H1 (cell line): ENCODE results near the gene LITAF. TPM values are rescaled to one million over a fixed set of nuclear protein-coding genes. Genes with fewer than 3 reads are reported as not detected.

Experiments
- CTCF ChIA-PET: fragments of 300-600 bp; sonication (Branson Sonifier 250); formaldehyde crosslinking; loops from one replicate; lab custom pipeline; 2021; ENCODE audit not compliant: partially characterized antibody; lab: Charles Lee
- POLR2A ChIA-PET: fragments of 300-600 bp; sonication (Branson Sonifier 250); formaldehyde crosslinking; loops from one replicate; lab custom pipeline; 2021; ENCODE audit warnings: inconsistent platforms; ENCODE audit not compliant: partially characterized antibody; lab: Charles Lee
- DNase-seq, 2 experiments: peaks; one replicate each; pipeline versions ENCODE4 v3.0.0 to v3.0.0-alpha.2; 2010 to 2022; ENCODE audit warnings: low spot score in 2 of 2, low read depth in 1 of 2, mixed read lengths in 1 of 2
- FAIRE-seq: peaks from 2 replicates; lab custom pipeline; 2011; peaks lifted over from hg19 to GRCh38; lab: Jason Lieb, UNC
- H2AFZ ChIP-seq: 2 replicates; pipeline ENCODE4 v1.8.1; 2012; ENCODE audit warnings: low read length, inconsistent platforms
- H2AK5ac ChIP-seq: 2 replicates; pipeline ENCODE4 v1.6.1; 2013; ENCODE audit warnings: low read depth, low read length
- H2BK120ac ChIP-seq: replicated peaks from 2 replicates; pipeline ENCODE3; 2013; ENCODE audit warnings: low read depth, low read length, inconsistent platforms
- H2BK12ac ChIP-seq: 2 replicates; pipeline ENCODE4 v1.6.1; 2013; ENCODE audit warnings: low read depth, low read length
- H2BK15ac ChIP-seq: 2 replicates; pipeline ENCODE4 v1.6.1; 2013; ENCODE audit warnings: low read length
- H2BK20ac ChIP-seq: 2 replicates; pipeline ENCODE4 v1.6.1; 2013; ENCODE audit warnings: low read length
- H2BK5ac ChIP-seq: 2 replicates; pipeline ENCODE4 v1.6.1; 2013; ENCODE audit warnings: low read depth, low read length
- H3K14ac ChIP-seq: 2 replicates; pipeline ENCODE4 v1.6.1; 2013; ENCODE audit warnings: inconsistent platforms; ENCODE audit not compliant: insufficient read length
- H3K18ac ChIP-seq: 2 replicates; pipeline ENCODE4 v1.6.1; 2013; ENCODE audit warnings: low read length; ENCODE audit errors: extremely low read depth
- H3K23ac ChIP-seq: 2 replicates; pipeline ENCODE4 v1.6.1; 2013; ENCODE audit warnings: inconsistent platforms; ENCODE audit not compliant: insufficient read length
- H3K23me2 ChIP-seq: 2 replicates; pipeline ENCODE4 v1.6.1; 2013; ENCODE audit warnings: low read depth, low read length
- H3K27ac ChIP-seq: 2 replicates; pipeline ENCODE4 v1.6.1; 2011; ENCODE audit warnings: low read depth, low read length, inconsistent platforms
- H3K27me3 ChIP-seq, 4 experiments: replicated peaks in 1 of 4; 1 replicate in 1 of 4; 2 replicates in 3 of 4; pipeline versions ENCODE4 v1.6.1 to v1.8.1; 2011 to 2013; ENCODE audit warnings: low read length in 3 of 4, mild to moderate bottlenecking in 3 of 4, inconsistent platforms in 2 of 4, mixed read lengths in 2 of 4, moderate library complexity in 1 of 4; ENCODE audit not compliant: control insufficient read depth in 3 of 4, insufficient read depth in 3 of 4; ENCODE audit errors: extremely low read depth in 1 of 4
- H3K36me3 ChIP-seq, 4 experiments: 2 replicates each; pipeline versions ENCODE4 v1.6.1 to v1.8.1; 2011 to 2013; ENCODE audit warnings: mild to moderate bottlenecking in 4 of 4, low read length in 3 of 4, moderate library complexity in 2 of 4, control low read depth in 1 of 4, inconsistent platforms in 1 of 4; ENCODE audit not compliant: insufficient read depth in 4 of 4, control insufficient read depth in 2 of 4
- H3K4ac ChIP-seq: replicated peaks from 2 replicates; pipeline ENCODE3; 2013; ENCODE audit warnings: low read length, low read depth, mixed read lengths, inconsistent platforms; ENCODE audit not compliant: insufficient read length
- H3K4me1 ChIP-seq, 4 experiments: replicated peaks in 1 of 4; 1 replicate in 1 of 4; 2 replicates in 3 of 4; pipeline versions ENCODE4 v1.6.1 to v1.8.1; 2011 to 2013; ENCODE audit warnings: low read length in 3 of 4, inconsistent platforms in 2 of 4, mixed read lengths in 1 of 4; ENCODE audit not compliant: insufficient read depth in 4 of 4, control insufficient read depth in 3 of 4
- H3K4me2 ChIP-seq, 2 experiments: 2 replicates each; pipeline versions ENCODE4 v1.6.1 to v1.8.1; 2011 to 2013; ENCODE audit warnings: low read depth in 2 of 2, low read length in 2 of 2, control low read depth in 1 of 2, inconsistent platforms in 1 of 2, mild to moderate bottlenecking in 1 of 2; ENCODE audit not compliant: insufficient read depth in 1 of 2
- H3K4me3 ChIP-seq, 4 experiments: fragments of 200-600, 300-600 bp in 1 of 4; sonication (generic), shearing (Covaris generic), sonication (Bioruptor Twin) in 1 of 4; 2 replicates each; pipeline versions ENCODE4 v1.5.1 to v1.8.1; 2011 to 2016; ENCODE audit warnings: low read length in 4 of 4, low read depth in 3 of 4, control low read depth in 2 of 4, inconsistent platforms in 2 of 4, mild to moderate bottlenecking in 2 of 4, mixed read lengths in 1 of 4, moderate library complexity in 1 of 4; ENCODE audit not compliant: insufficient read depth in 2 of 4; ENCODE audit errors: extremely low read depth in 1 of 4
- H3K56ac ChIP-seq: replicated peaks from 2 replicates; pipeline ENCODE3; 2013; ENCODE audit warnings: low read depth, mild to moderate bottlenecking, mixed read lengths, low read length, inconsistent platforms; ENCODE audit not compliant: insufficient read length
- H3K79me1 ChIP-seq: 2 replicates; pipeline ENCODE4 v1.6.1; 2013; ENCODE audit warnings: low read depth, low read length, control low read depth
- H3K79me2 ChIP-seq, 2 experiments: 2 replicates each; pipeline versions ENCODE4 v1.6.1 to v1.8.1; 2012 to 2013; ENCODE audit warnings: low read length in 2 of 2, mild to moderate bottlenecking in 2 of 2, inconsistent platforms in 1 of 2; ENCODE audit not compliant: insufficient read depth in 2 of 2, control insufficient read depth in 1 of 2
- H3K9ac ChIP-seq, 4 experiments: replicated peaks in 1 of 4; 1 replicate in 1 of 4; 2 replicates in 3 of 4; pipeline versions ENCODE4 v1.6.1 to v1.8.1; 2011 to 2013; ENCODE audit warnings: low read depth in 3 of 4, low read length in 3 of 4, control low read depth in 2 of 4, mild to moderate bottlenecking in 2 of 4, moderate library complexity in 2 of 4, inconsistent platforms in 1 of 4; ENCODE audit errors: extremely low read depth in 1 of 4
- H3K9me3 ChIP-seq, 2 experiments: 2 replicates each; pipeline versions ENCODE4 v1.6.1 to v1.8.1; 2012 to 2013; ENCODE audit warnings: mild to moderate bottlenecking in 2 of 2, moderate library complexity in 2 of 2, control low read depth in 1 of 2, inconsistent platforms in 1 of 2, low read depth in 1 of 2, low read length in 1 of 2, mixed read lengths in 1 of 2; ENCODE audit not compliant: insufficient read depth in 2 of 2
- H4K20me1 ChIP-seq, 2 experiments: replicated peaks in 1 of 2; 2 replicates each; pipeline versions ENCODE3 to v1.8.1; 2011 to 2013; ENCODE audit warnings: inconsistent platforms in 2 of 2, low read length in 2 of 2, mild to moderate bottlenecking in 1 of 2; ENCODE audit not compliant: insufficient read depth in 2 of 2, control insufficient read depth in 1 of 2
- H4K5ac ChIP-seq: 2 replicates; pipeline ENCODE4 v1.6.1; 2013; ENCODE audit warnings: low read length, low read depth, mixed read lengths, inconsistent platforms; ENCODE audit not compliant: insufficient read length
- H4K8ac ChIP-seq: 2 replicates; pipeline ENCODE4 v1.8.0; 2013; ENCODE audit warnings: mild to moderate bottlenecking, moderate library complexity, low read length, inconsistent platforms; ENCODE audit not compliant: insufficient read depth; ENCODE audit errors: extremely low read depth
- H4K91ac ChIP-seq: replicated peaks from 2 replicates; pipeline ENCODE3; 2013; ENCODE audit warnings: low read length, mixed read lengths, inconsistent platforms; ENCODE audit not compliant: insufficient read length
- CBX8 ChIP-seq: fragments of 300-800, 300-1000 bp; sonication (generic); IDR thresholded peaks from 2 replicates; pipeline ENCODE4 v1.7.1; 2016; ENCODE audit warnings: low read depth, low read length, borderline replicate concordance
- SUZ12 ChIP-seq: fragments of 200-600 bp; sonication (generic); IDR thresholded peaks from 2 replicates; pipeline ENCODE4 v1.6.1; 2012; ENCODE audit warnings: mild to moderate bottlenecking, inconsistent platforms, low read length, moderate library complexity, mixed read lengths
- WGBS, 2 experiments: shearing (Covaris generic) in 1 of 2; methylation state at CpG; one replicate each; pipeline versions ENCODE4 v1.1.6 to v1.1.7; 2013 to 2015; ENCODE audit warnings: low lambda C conversion rate in 2 of 2, mixed read lengths in 2 of 2, inconsistent platforms in 1 of 2, low coverage in 1 of 2, missing lambda C conversion rate in 1 of 2; ENCODE audit not compliant: insufficient replicate concordance in 2 of 2, insufficient coverage in 1 of 2, insufficient read length in 1 of 2; ENCODE audit errors: extremely low coverage in 1 of 2, missing lambda C conversion rate in 1 of 2; 5-methylcytosine and 5-hydroxymethylcytosine counted together
- polyA plus RNA-seq, 7 experiments: library from polyadenylated mRNA; depleted of rRNA in 3 of 7; stranded (reverse) in 5 of 7; unstranded in 2 of 7; fragments of >200 nt in 5 of 7; fragments of 200-250 nt in 2 of 7; gene quantifications; 1 replicate in 5 of 7; 2 replicates in 1 of 7; 4 replicates in 1 of 7; pipeline versions ENCODE4 v1.2.1 to v1.2.3, GENCODE V29; 2011 to 2013; ENCODE audit warnings: missing spikeins in 2 of 7, mixed read lengths in 2 of 7
- total RNA-seq: library from RNA; stranded (reverse); fragmentation: NEBNext Ultra II Directional; extraction: Animal tissue kit (Norgen Biotek cat#: 25700); gene quantifications from 2 replicates; pipeline ENCODE4 v1.2.1, GENCODE V29; 2021

Gene LITAF
- total and polyA plus RNA-seq, 2 of the 8 experiments (the other 6 are each of a cell fraction or from before 2014, with no cell fraction given), result 165 to 205 TPM

DNA sequence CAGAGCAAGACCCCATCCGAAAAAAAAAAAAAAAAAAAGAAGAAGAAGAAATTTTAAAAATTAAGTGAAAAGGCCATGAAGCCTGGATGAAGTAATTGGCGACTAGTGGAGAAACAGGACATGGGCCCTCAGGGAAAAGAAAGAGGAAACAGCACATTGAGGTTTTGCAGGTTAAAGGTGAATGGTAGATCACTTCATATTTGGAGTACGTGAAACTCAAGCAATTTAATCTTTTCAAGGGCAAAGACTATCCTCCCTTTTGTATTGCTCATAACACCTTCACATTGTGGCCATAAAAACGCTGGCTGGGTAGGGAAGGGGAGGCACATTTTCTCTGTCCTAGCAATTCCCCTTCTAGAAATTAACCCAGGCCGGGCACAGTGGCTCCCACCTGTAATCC, 53.1 kb downstream of the LITAF start:
- H3K14ac ChIP-seq, result no peak overlapping the region
- DNase-seq (no peak), FAIRE-seq (no peak)
- ChIA-PET CTCF (interaction anchor here (0.7 to 5.7 kb wide), 10 partner anchors 14 to 181 kb away, joined by 3 to 55 read pairs (median 6); no protein-coding TSS in a partner anchor), POLR2A (interaction anchor here (2.3 kb wide), 1 partner anchor 16 kb away, joined by 6 read pairs; no protein-coding TSS in a partner anchor)
- H3K27me3 ChIP-seq, result no peaks in the 10 kb centered on the region
- WGBS, 2 experiments, result 91% methylated on average over 4 of the region's 5 CpGs; no CpG with 5 or more reads in 1 of the 2 experiments
- no peak overlapping the region for H2BK5ac ChIP-seq
- H3K27ac ChIP-seq, result no peak overlapping the region
- no peak overlapping the region for H2BK120ac ChIP-seq
- no peak overlapping the region for H2AK5ac ChIP-seq
- no peaks in the 10 kb centered on the region for H3K79me2 ChIP-seq
- H3K4me3 ChIP-seq, result no peak overlapping the region
- H3K9ac ChIP-seq, result no peak overlapping the region
- no peak for TF ChIP-seq CBX8
- TF ChIP-seq SUZ12, result no peak
- no peak overlapping the region for H4K5ac ChIP-seq
- no peak overlapping the region for H4K8ac ChIP-seq
- H2BK12ac ChIP-seq, result no peak overlapping the region
- H3K23ac ChIP-seq, result no peak overlapping the region
- no peak overlapping the region for H2BK20ac ChIP-seq
- no peaks in the 10 kb centered on the region for H4K20me1 ChIP-seq
- no peaks in the 10 kb centered on the region for H3K79me1 ChIP-seq
- no peaks in the 10 kb centered on the region for H3K36me3 ChIP-seq
- no peak overlapping the region for H3K4me2 ChIP-seq
- no peak overlapping the region for H2AFZ ChIP-seq
- peaks cover 0 to 5% (median 3%) of the 10 kb centered on the region in 4 experiments; a peak in 4 of 7 replicates for H3K4me1 ChIP-seq
- no peaks in the 10 kb centered on the region for H3K9me3 ChIP-seq
- H3K4ac ChIP-seq, result no peak overlapping the region
- no peaks in the 10 kb centered on the region for H3K23me2 ChIP-seq
- H3K18ac ChIP-seq, result no peak overlapping the region
- no peak overlapping the region for H4K91ac ChIP-seq
- no peak overlapping the region for H3K56ac ChIP-seq
- H2BK15ac ChIP-seq, result no peak overlapping the region
